H1 (cell line): ENCODE measurements around the gene CALM1. TPM values are rescaled to one million over a fixed set of nuclear protein-coding genes. Genes with fewer than 3 reads are reported as not detected.

Source experiments
- CTCF ChIA-PET: fragments of 300-600 bp; sonication (Branson Sonifier 250); formaldehyde crosslinking; loops from one replicate; lab custom pipeline; 2021; ENCODE audit not compliant: partially characterized antibody; lab: Charles Lee
- POLR2A ChIA-PET: fragments of 300-600 bp; sonication (Branson Sonifier 250); formaldehyde crosslinking; loops from one replicate; lab custom pipeline; 2021; ENCODE audit warnings: inconsistent platforms; ENCODE audit not compliant: partially characterized antibody; lab: Charles Lee
- DNase-seq, 2 experiments: peaks; one replicate each; pipeline versions ENCODE4 v3.0.0 to v3.0.0-alpha.2; 2010 to 2022; ENCODE audit warnings: low spot score in 2 of 2, low read depth in 1 of 2, mixed read lengths in 1 of 2
- FAIRE-seq: peaks from 2 replicates; lab custom pipeline; 2011; peaks lifted over from hg19 to GRCh38; lab: Jason Lieb, UNC
- H2AFZ ChIP-seq: 2 replicates; pipeline ENCODE4 v1.8.1; 2012; ENCODE audit warnings: low read length, inconsistent platforms
- H2AK5ac ChIP-seq: 2 replicates; pipeline ENCODE4 v1.6.1; 2013; ENCODE audit warnings: low read depth, low read length
- H2BK120ac ChIP-seq: replicated peaks from 2 replicates; pipeline ENCODE3; 2013; ENCODE audit warnings: low read depth, low read length, inconsistent platforms
- H2BK12ac ChIP-seq: 2 replicates; pipeline ENCODE4 v1.6.1; 2013; ENCODE audit warnings: low read depth, low read length
- H2BK15ac ChIP-seq: 2 replicates; pipeline ENCODE4 v1.6.1; 2013; ENCODE audit warnings: low read length
- H2BK20ac ChIP-seq: 2 replicates; pipeline ENCODE4 v1.6.1; 2013; ENCODE audit warnings: low read length
- H2BK5ac ChIP-seq: 2 replicates; pipeline ENCODE4 v1.6.1; 2013; ENCODE audit warnings: low read depth, low read length
- H3K14ac ChIP-seq: 2 replicates; pipeline ENCODE4 v1.6.1; 2013; ENCODE audit warnings: inconsistent platforms; ENCODE audit not compliant: insufficient read length
- H3K18ac ChIP-seq: 2 replicates; pipeline ENCODE4 v1.6.1; 2013; ENCODE audit warnings: low read length; ENCODE audit errors: extremely low read depth
- H3K23ac ChIP-seq: 2 replicates; pipeline ENCODE4 v1.6.1; 2013; ENCODE audit warnings: inconsistent platforms; ENCODE audit not compliant: insufficient read length
- H3K23me2 ChIP-seq: 2 replicates; pipeline ENCODE4 v1.6.1; 2013; ENCODE audit warnings: low read depth, low read length
- H3K27ac ChIP-seq: 2 replicates; pipeline ENCODE4 v1.6.1; 2011; ENCODE audit warnings: low read depth, low read length, inconsistent platforms
- H3K27me3 ChIP-seq, 4 experiments: replicated peaks in 1 of 4; 1 replicate in 1 of 4; 2 replicates in 3 of 4; pipeline versions ENCODE4 v1.6.1 to v1.8.1; 2011 to 2013; ENCODE audit warnings: low read length in 3 of 4, mild to moderate bottlenecking in 3 of 4, inconsistent platforms in 2 of 4, mixed read lengths in 2 of 4, moderate library complexity in 1 of 4; ENCODE audit not compliant: control insufficient read depth in 3 of 4, insufficient read depth in 3 of 4; ENCODE audit errors: extremely low read depth in 1 of 4
- H3K36me3 ChIP-seq, 4 experiments: 2 replicates each; pipeline versions ENCODE4 v1.6.1 to v1.8.1; 2011 to 2013; ENCODE audit warnings: mild to moderate bottlenecking in 4 of 4, low read length in 3 of 4, moderate library complexity in 2 of 4, control low read depth in 1 of 4, inconsistent platforms in 1 of 4; ENCODE audit not compliant: insufficient read depth in 4 of 4, control insufficient read depth in 2 of 4
- H3K4ac ChIP-seq: replicated peaks from 2 replicates; pipeline ENCODE3; 2013; ENCODE audit warnings: low read length, low read depth, mixed read lengths, inconsistent platforms; ENCODE audit not compliant: insufficient read length
- H3K4me1 ChIP-seq, 4 experiments: replicated peaks in 1 of 4; 1 replicate in 1 of 4; 2 replicates in 3 of 4; pipeline versions ENCODE4 v1.6.1 to v1.8.1; 2011 to 2013; ENCODE audit warnings: low read length in 3 of 4, inconsistent platforms in 2 of 4, mixed read lengths in 1 of 4; ENCODE audit not compliant: insufficient read depth in 4 of 4, control insufficient read depth in 3 of 4
- H3K4me2 ChIP-seq, 2 experiments: 2 replicates each; pipeline versions ENCODE4 v1.6.1 to v1.8.1; 2011 to 2013; ENCODE audit warnings: low read depth in 2 of 2, low read length in 2 of 2, control low read depth in 1 of 2, inconsistent platforms in 1 of 2, mild to moderate bottlenecking in 1 of 2; ENCODE audit not compliant: insufficient read depth in 1 of 2
- H3K4me3 ChIP-seq, 4 experiments: fragments of 200-600, 300-600 bp in 1 of 4; sonication (generic), shearing (Covaris generic), sonication (Bioruptor Twin) in 1 of 4; 2 replicates each; pipeline versions ENCODE4 v1.5.1 to v1.8.1; 2011 to 2016; ENCODE audit warnings: low read length in 4 of 4, low read depth in 3 of 4, control low read depth in 2 of 4, inconsistent platforms in 2 of 4, mild to moderate bottlenecking in 2 of 4, mixed read lengths in 1 of 4, moderate library complexity in 1 of 4; ENCODE audit not compliant: insufficient read depth in 2 of 4; ENCODE audit errors: extremely low read depth in 1 of 4
- H3K56ac ChIP-seq: replicated peaks from 2 replicates; pipeline ENCODE3; 2013; ENCODE audit warnings: low read depth, mild to moderate bottlenecking, mixed read lengths, low read length, inconsistent platforms; ENCODE audit not compliant: insufficient read length
- H3K79me1 ChIP-seq: 2 replicates; pipeline ENCODE4 v1.6.1; 2013; ENCODE audit warnings: low read depth, low read length, control low read depth
- H3K79me2 ChIP-seq, 2 experiments: 2 replicates each; pipeline versions ENCODE4 v1.6.1 to v1.8.1; 2012 to 2013; ENCODE audit warnings: low read length in 2 of 2, mild to moderate bottlenecking in 2 of 2, inconsistent platforms in 1 of 2; ENCODE audit not compliant: insufficient read depth in 2 of 2, control insufficient read depth in 1 of 2
- H3K9ac ChIP-seq, 4 experiments: replicated peaks in 1 of 4; 1 replicate in 1 of 4; 2 replicates in 3 of 4; pipeline versions ENCODE4 v1.6.1 to v1.8.1; 2011 to 2013; ENCODE audit warnings: low read depth in 3 of 4, low read length in 3 of 4, control low read depth in 2 of 4, mild to moderate bottlenecking in 2 of 4, moderate library complexity in 2 of 4, inconsistent platforms in 1 of 4; ENCODE audit errors: extremely low read depth in 1 of 4
- H3K9me3 ChIP-seq, 2 experiments: 2 replicates each; pipeline versions ENCODE4 v1.6.1 to v1.8.1; 2012 to 2013; ENCODE audit warnings: mild to moderate bottlenecking in 2 of 2, moderate library complexity in 2 of 2, control low read depth in 1 of 2, inconsistent platforms in 1 of 2, low read depth in 1 of 2, low read length in 1 of 2, mixed read lengths in 1 of 2; ENCODE audit not compliant: insufficient read depth in 2 of 2
- H4K20me1 ChIP-seq, 2 experiments: replicated peaks in 1 of 2; 2 replicates each; pipeline versions ENCODE3 to v1.8.1; 2011 to 2013; ENCODE audit warnings: inconsistent platforms in 2 of 2, low read length in 2 of 2, mild to moderate bottlenecking in 1 of 2; ENCODE audit not compliant: insufficient read depth in 2 of 2, control insufficient read depth in 1 of 2
- H4K5ac ChIP-seq: 2 replicates; pipeline ENCODE4 v1.6.1; 2013; ENCODE audit warnings: low read length, low read depth, mixed read lengths, inconsistent platforms; ENCODE audit not compliant: insufficient read length
- H4K8ac ChIP-seq: 2 replicates; pipeline ENCODE4 v1.8.0; 2013; ENCODE audit warnings: mild to moderate bottlenecking, moderate library complexity, low read length, inconsistent platforms; ENCODE audit not compliant: insufficient read depth; ENCODE audit errors: extremely low read depth
- H4K91ac ChIP-seq: replicated peaks from 2 replicates; pipeline ENCODE3; 2013; ENCODE audit warnings: low read length, mixed read lengths, inconsistent platforms; ENCODE audit not compliant: insufficient read length
- ATF3 ChIP-seq: IDR thresholded peaks from 2 replicates; pipeline ENCODE4 v1.6.1; 2011; ENCODE audit warnings: low read depth, mild to moderate bottlenecking, low read length; ENCODE audit not compliant: insufficient read depth
- BACH1 ChIP-seq: IDR thresholded peaks from 2 replicates; pipeline ENCODE4 v1.6.1; 2012; ENCODE audit warnings: low read length, improper control_type of control experiment
- BCL11A ChIP-seq, 2 experiments: IDR thresholded peaks; one replicate each; pipeline ENCODE4 v1.6.1; 2011; ENCODE audit warnings: low read depth in 2 of 2, low read length in 2 of 2, mild to moderate bottlenecking in 2 of 2
- CBX5 ChIP-seq: fragments of 300-800, 300-1000 bp; sonication (generic); IDR thresholded peaks from 2 replicates; pipeline ENCODE4 v1.7.1; 2016; ENCODE audit warnings: antibody characterized with exemption, low read length, low read depth
- CHD2 ChIP-seq: IDR thresholded peaks from 2 replicates; pipeline ENCODE4 v1.6.1; 2012; ENCODE audit warnings: low read length, improper control_type of control experiment
- GABPA ChIP-seq: IDR thresholded peaks from 2 replicates; pipeline ENCODE4 v1.6.1; 2011; ENCODE audit warnings: mild to moderate bottlenecking, low read length, moderate library complexity, borderline replicate concordance; ENCODE audit not compliant: insufficient read depth
- GTF2F1 ChIP-seq: IDR thresholded peaks from 2 replicates; pipeline ENCODE4 v1.6.1; 2012; ENCODE audit warnings: low read depth, low read length, improper control_type of control experiment, borderline replicate concordance
- JUN ChIP-seq: IDR thresholded peaks from 2 replicates; pipeline ENCODE4 v1.6.1; 2011; ENCODE audit warnings: low read depth, mild to moderate bottlenecking, improper control_type of control experiment, low read length
- MAX ChIP-seq: IDR thresholded peaks from 2 replicates; pipeline ENCODE4 v1.6.1; 2012; ENCODE audit warnings: inconsistent platforms
- RAD21 ChIP-seq, 2 experiments: IDR thresholded peaks in 1 of 2; conservative IDR thresholded peaks in 1 of 2; 2 replicates each; pipeline ENCODE4 v1.6.1; 2011; ENCODE audit warnings: low read depth in 2 of 2, low read length in 2 of 2, improper control_type of control experiment in 1 of 2, inconsistent platforms in 1 of 2, mild to moderate bottlenecking in 1 of 2, moderate library complexity in 1 of 2
- RBBP5 ChIP-seq: IDR thresholded peaks from 2 replicates; pipeline ENCODE4 v1.7.1; 2012; ENCODE audit warnings: low read depth, mild to moderate bottlenecking, inconsistent platforms, low read length, moderate library complexity, borderline replicate concordance
- SIN3A ChIP-seq, 2 experiments: IDR thresholded peaks in 1 of 2; conservative IDR thresholded peaks in 1 of 2; 2 replicates each; pipeline ENCODE4 v1.6.1; 2011 to 2012; ENCODE audit warnings: low read length in 2 of 2, improper control_type of control experiment in 1 of 2, low read depth in 1 of 2, mild to moderate bottlenecking in 1 of 2
- TAF1 ChIP-seq: IDR thresholded peaks from 2 replicates; pipeline ENCODE4 v1.6.1; 2011; ENCODE audit warnings: mild to moderate bottlenecking, low read depth, low read length
- WGBS, 2 experiments: shearing (Covaris generic) in 1 of 2; methylation state at CpG; one replicate each; pipeline versions ENCODE4 v1.1.6 to v1.1.7; 2013 to 2015; ENCODE audit warnings: low lambda C conversion rate in 2 of 2, mixed read lengths in 2 of 2, inconsistent platforms in 1 of 2, low coverage in 1 of 2, missing lambda C conversion rate in 1 of 2; ENCODE audit not compliant: insufficient replicate concordance in 2 of 2, insufficient coverage in 1 of 2, insufficient read length in 1 of 2; ENCODE audit errors: extremely low coverage in 1 of 2, missing lambda C conversion rate in 1 of 2; 5-methylcytosine and 5-hydroxymethylcytosine counted together
- polyA plus RNA-seq, 7 experiments: library from polyadenylated mRNA; depleted of rRNA in 3 of 7; stranded (reverse) in 5 of 7; unstranded in 2 of 7; fragments of >200 nt in 5 of 7; fragments of 200-250 nt in 2 of 7; gene quantifications; 1 replicate in 5 of 7; 2 replicates in 1 of 7; 4 replicates in 1 of 7; pipeline versions ENCODE4 v1.2.1 to v1.2.3, GENCODE V29; 2011 to 2013; ENCODE audit warnings: missing spikeins in 2 of 7, mixed read lengths in 2 of 7
- total RNA-seq: library from RNA; stranded (reverse); fragmentation: NEBNext Ultra II Directional; extraction: Animal tissue kit (Norgen Biotek cat#: 25700); gene quantifications from 2 replicates; pipeline ENCODE4 v1.2.1, GENCODE V29; 2021

Gene CALM1
- total and polyA plus RNA-seq, 2 of the 8 experiments (the other 6 are each of a cell fraction or from before 2014, with no cell fraction given): 285 to 422 TPM

- no peak overlapping the region for H3K4me3 ChIP-seq
- FAIRE-seq (no peak), DNase-seq (no peak)
- WGBS, 2 experiments: 85% methylated on average over 5 of the region's 5 CpGs; no CpG with 5 or more reads in 1 of the 2 experiments
- POLR2A ChIA-PET: no interaction called here
- no peak overlapping the region for H3K23ac ChIP-seq
- H2BK12ac ChIP-seq: no peak overlapping the region
- no peak overlapping the region for H3K27ac ChIP-seq
- no peak overlapping the region for H4K8ac ChIP-seq
- H3K23me2 ChIP-seq: no peaks in the 10 kb centered on the region; the same call in 1 of the 2 replicates
- no peak overlapping the region for H2BK120ac ChIP-seq
- H3K4me1 ChIP-seq: peaks cover 2 to 6% (median 5%) of the 10 kb centered on the region in 4 experiments
- no peak overlapping the region for H3K56ac ChIP-seq
- H3K79me2 ChIP-seq: no peaks in the 10 kb centered on the region
- H3K9ac ChIP-seq: no peak overlapping the region
- H2AK5ac ChIP-seq: no peak overlapping the region
- CTCF ChIA-PET: interaction anchor here (1.2 to 3.7 kb wide), 4 partner anchors 8 to 69 kb away, joined by 3 to 15 read pairs (median 7); no protein-coding TSS in a partner anchor
- H2BK5ac ChIP-seq: no peak overlapping the region
- H3K36me3 ChIP-seq: no peaks in the 10 kb centered on the region
- no peak overlapping the region for H3K4ac ChIP-seq
- peaks cover 0 to 3% of the 10 kb centered on the region in 2 experiments; a peak in 1 of 4 replicates for H3K9me3 ChIP-seq
- no peak overlapping the region for H4K5ac ChIP-seq
- H3K4me2 ChIP-seq: no peak overlapping the region
- no peak overlapping the region for H4K91ac ChIP-seq
- H3K27me3 ChIP-seq: no peaks in the 10 kb centered on the region; a peak in 1 of 7 replicates
- no peak overlapping the region for H3K18ac ChIP-seq
- H4K20me1 ChIP-seq: no peaks in the 10 kb centered on the region
- H3K79me1 ChIP-seq: no peaks in the 10 kb centered on the region
- no peak overlapping the region for H2BK20ac ChIP-seq
- no peak overlapping the region for H3K14ac ChIP-seq
- H2AFZ ChIP-seq: no peak overlapping the region
- no peak overlapping the region for H2BK15ac ChIP-seq
- TF ChIP-seq RAD21 (IDR thresholded peaks at IDR 0.05 in 1 of 2, conservative IDR thresholded peaks at IDR 0.05 in 1 of 2; ENCODE audit: low read depth in 2 of 2, low read length in 2 of 2): no peak
- TF ChIP-seq GTF2F1: no peak
- TF ChIP-seq JUN: no peak
- TF ChIP-seq CHD2: no peak
- no peak for TF ChIP-seq RBBP5
- TF ChIP-seq BACH1: no peak
- no peak for TF ChIP-seq MAX
- TF ChIP-seq BCL11A (IDR thresholded peaks at IDR 0.05; ENCODE audit: low read depth in 2 of 2, low read length in 2 of 2): no peak
- no peak for TF ChIP-seq TAF1
- TF ChIP-seq ATF3: no peak
- no peak for TF ChIP-seq CBX5
- no peak for TF ChIP-seq GABPA
- TF ChIP-seq SIN3A (conservative IDR thresholded peaks at IDR 0.05 in 1 of 2, IDR thresholded peaks at IDR 0.05 in 1 of 2; ENCODE audit: low read depth in 1 of 2, low read length in 2 of 2): no peak
Observed at GRCh38 chr14:90449411-90449810, 52.6 kb downstream of the CALM1 start.
